ENCODE results near the gene KCNK5.

Gene KCNK5

GRCh38 chr6:39154705-39155104, 74.6 kb downstream of the KCNK5 start:
- Mint-ChIP-seq H3K27ac (no peak overlapping the region), H3K4me1 (peaks cover 6 to 16% of the 10 kb centered on the region in 2 donors), H3K4me3 (no peak overlapping the region), H3K27me3 (peaks cover 35 to 50% of the 10 kb centered on the region in 2 donors), H3K9me3 (peaks cover 0 to 2% of the 10 kb centered on the region in 2 donors), H3K36me3 (peaks cover 3 to 9% of the 10 kb centered on the region in 2 donors)
- no peak for ATAC-seq (replicated peaks)
- no peak for DNase-seq

DNA sequence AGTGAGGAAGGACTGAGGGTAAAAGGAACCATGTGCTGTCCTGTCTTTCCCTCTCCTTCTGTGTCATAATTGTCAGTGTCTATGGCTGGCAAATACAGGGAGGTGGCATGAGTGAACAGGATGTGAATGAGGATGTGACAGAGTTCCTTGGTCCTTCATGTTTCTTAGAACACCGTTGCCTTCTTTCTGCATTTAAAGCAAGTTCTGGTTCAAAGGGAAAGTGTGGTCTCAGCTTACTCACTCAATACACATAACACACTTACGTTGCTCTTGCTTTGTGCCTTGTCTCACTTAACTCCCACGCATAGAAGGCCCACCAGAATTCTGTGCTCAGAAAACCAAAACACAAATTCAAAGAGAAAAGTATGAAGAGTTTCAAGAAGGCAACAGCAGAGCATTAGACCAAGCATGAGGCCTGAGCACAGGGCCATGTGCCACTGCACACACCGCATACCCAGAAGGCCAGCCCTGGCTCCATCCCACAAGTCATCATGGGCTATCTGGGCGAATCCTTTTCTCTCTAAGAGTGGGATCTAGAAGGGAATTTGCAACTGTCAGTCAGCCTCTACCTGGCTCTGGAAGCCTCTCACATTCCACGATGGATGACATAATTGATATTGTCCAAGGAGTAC, 75.4 kb downstream of the KCNK5 start:
- Mint-ChIP-seq H3K4me1 (peaks cover 6 to 16% of the 10 kb centered on the region in 2 donors), H3K4me3 (no peak overlapping the region), H3K27ac (no peak overlapping the region), H3K36me3 (peaks cover 0 to 9% of the 10 kb centered on the region in 2 donors), H3K27me3 (peaks cover 42 to 58% of the 10 kb centered on the region in 2 donors), H3K9me3 (no peaks in the 10 kb centered on the region)
- ATAC-seq (replicated peaks) (peak in 1 of 2 donors; percentile 19), DNase-seq (no peak)

DNA sequence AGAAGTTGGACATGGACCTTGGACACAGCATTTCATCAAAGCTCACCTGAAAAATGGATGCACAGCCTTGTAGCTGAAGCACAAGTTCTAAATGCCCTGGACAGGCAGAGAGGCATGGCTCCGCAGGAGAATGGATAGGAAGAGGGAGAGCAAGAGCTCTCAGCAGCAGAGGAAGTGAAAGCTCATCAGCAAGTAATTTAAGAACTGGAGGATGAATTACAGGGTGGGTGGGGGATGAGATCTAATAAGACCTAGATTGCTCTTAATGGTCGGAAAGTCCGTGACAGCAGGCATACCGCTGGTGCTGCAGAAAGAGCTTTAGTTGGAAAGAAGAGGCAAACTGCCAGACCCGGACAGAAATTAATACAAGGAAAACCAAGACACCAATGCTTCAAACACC, 77.0 kb downstream of the KCNK5 start:
- H3K27ac Mint-ChIP-seq, result peak overlapping the region; percentile 76
- no peak for DNase-seq
- peak in 1 of 2 donors; percentile 41 for ATAC-seq (replicated peaks)
- H3K4me3 Mint-ChIP-seq, result no peak overlapping the region
- H3K9me3 Mint-ChIP-seq, result no peaks in the 10 kb centered on the region
- peaks cover 46 to 67% of the 10 kb centered on the region in 2 donors for H3K27me3 Mint-ChIP-seq
- H3K36me3 Mint-ChIP-seq, result no peaks in the 10 kb centered on the region
- peaks cover 6 to 16% of the 10 kb centered on the region in 2 donors for H3K4me1 Mint-ChIP-seq

DNA sequence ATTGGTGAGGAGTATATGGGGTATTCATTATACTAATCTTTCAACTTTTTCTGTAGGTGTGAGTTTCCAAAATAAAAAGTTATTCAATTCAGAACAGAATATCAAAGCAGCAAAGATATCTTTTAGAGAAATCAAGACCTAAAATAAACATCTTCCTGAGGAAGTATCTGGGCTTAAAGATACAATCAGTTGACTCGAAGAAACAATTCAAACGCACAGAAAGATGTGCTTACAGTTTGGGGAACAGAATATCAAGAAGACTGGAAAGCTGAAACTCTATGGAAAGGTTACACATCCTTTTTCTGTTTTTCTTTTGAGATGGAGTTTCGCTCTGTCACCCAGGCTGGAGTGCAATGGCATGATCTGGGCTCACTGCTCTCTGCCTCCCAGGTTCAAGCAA, 78.1 kb downstream of the KCNK5 start:
- DNase-seq, result no peak
- no peak overlapping the region for H3K4me3 Mint-ChIP-seq
- H3K27ac Mint-ChIP-seq, result peak overlapping the region; percentile 42
- peaks cover 44 to 66% of the 10 kb centered on the region in 2 donors for H3K27me3 Mint-ChIP-seq
- H3K36me3 Mint-ChIP-seq, result no peaks in the 10 kb centered on the region
- no peak for ATAC-seq (replicated peaks)
- peaks cover 6 to 16% of the 10 kb centered on the region in 2 donors for H3K4me1 Mint-ChIP-seq
- no peaks in the 10 kb centered on the region for H3K9me3 Mint-ChIP-seq

DNA sequence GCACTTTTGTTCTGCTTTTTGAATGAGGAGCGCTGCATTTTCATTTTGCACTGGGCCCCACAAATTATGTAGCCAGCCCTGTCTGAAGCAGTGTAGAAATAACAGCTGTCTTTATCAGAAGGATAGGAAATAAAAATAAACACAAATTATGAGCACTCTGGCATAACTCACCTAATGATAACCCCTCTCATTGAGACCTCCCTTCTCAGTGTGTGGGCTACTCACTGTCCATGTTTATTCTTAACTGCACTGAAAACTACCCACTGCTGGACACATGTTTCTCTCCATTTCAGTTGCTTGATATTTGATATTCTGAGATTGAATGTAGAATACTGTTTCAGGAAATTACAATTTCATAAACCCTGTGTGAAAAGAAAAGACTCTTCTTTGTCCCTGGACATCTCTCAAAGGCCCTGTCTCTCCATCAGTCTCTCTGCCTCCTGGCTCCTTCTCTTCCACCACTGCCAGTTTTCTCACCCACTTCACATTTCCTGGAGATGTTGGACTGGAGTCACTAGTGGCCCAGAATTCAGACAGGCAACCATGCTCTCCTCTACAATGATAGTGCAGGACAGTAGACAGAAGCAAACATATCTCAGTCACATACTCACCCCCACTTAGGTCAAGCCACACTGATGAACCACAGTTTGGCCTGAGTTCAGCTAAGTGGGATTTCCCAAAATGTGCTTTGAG, 84.6 kb downstream of the KCNK5 start:
- Mint-ChIP-seq H3K36me3 (peaks cover 0 to 2% of the 10 kb centered on the region in 2 donors), H3K27me3 (peaks cover 43 to 60% of the 10 kb centered on the region in 2 donors), H3K4me3 (no peak overlapping the region), H3K9me3 (peaks cover 0 to 2% of the 10 kb centered on the region in 2 donors), H3K4me1 (peaks cover 0 to 10% of the 10 kb centered on the region in 2 donors), H3K27ac (no peak overlapping the region)
- ATAC-seq (replicated peaks) (no peak), DNase-seq (no peak)

GRCh38 chr6:39143238-39143930, 85.9 kb downstream of the KCNK5 start:
- Mint-ChIP-seq H3K36me3 (peaks cover 0 to 2% of the 10 kb centered on the region in 2 donors), H3K9me3 (peaks cover 2 to 4% of the 10 kb centered on the region in 2 donors), H3K27me3 (peaks cover 33 to 49% of the 10 kb centered on the region in 2 donors), H3K27ac (peak overlapping the region; percentile 51), H3K4me3 (peak overlapping the region in 1 of 2 donors; percentile 48), H3K4me1 (peaks cover 0 to 10% of the 10 kb centered on the region in 2 donors)
- no peak for DNase-seq
- peak; percentile 56 to 72 for ATAC-seq (replicated peaks)

- DNase-seq (no peak), ATAC-seq (replicated peaks) (no peak)
- H3K9me3 Mint-ChIP-seq, result peaks cover 6 to 7% of the 10 kb centered on the region in 2 donors
- H3K36me3 Mint-ChIP-seq, result peaks cover 0 to 2% of the 10 kb centered on the region in 2 donors
- no peak overlapping the region for H3K4me3 Mint-ChIP-seq
- H3K4me1 Mint-ChIP-seq, result peaks cover 0 to 10% of the 10 kb centered on the region in 2 donors
- peak overlapping the region; percentile 38 for H3K27ac Mint-ChIP-seq
- peaks cover 25 to 31% of the 10 kb centered on the region in 2 donors for H3K27me3 Mint-ChIP-seq
Measured at GRCh38 chr6:39140556-39141167, 88.6 kb downstream of the KCNK5 start.

Data from stimulated activated naive B cell treated with anti-CD40 and anti-IgM and Interleukin-4, amounts not matched to agents 10 μg/mL and 1 μg/mL and 100 μg/mL, for 72 hours (primary cell).